ENCODE results near the gene HBA1.

DNA sequence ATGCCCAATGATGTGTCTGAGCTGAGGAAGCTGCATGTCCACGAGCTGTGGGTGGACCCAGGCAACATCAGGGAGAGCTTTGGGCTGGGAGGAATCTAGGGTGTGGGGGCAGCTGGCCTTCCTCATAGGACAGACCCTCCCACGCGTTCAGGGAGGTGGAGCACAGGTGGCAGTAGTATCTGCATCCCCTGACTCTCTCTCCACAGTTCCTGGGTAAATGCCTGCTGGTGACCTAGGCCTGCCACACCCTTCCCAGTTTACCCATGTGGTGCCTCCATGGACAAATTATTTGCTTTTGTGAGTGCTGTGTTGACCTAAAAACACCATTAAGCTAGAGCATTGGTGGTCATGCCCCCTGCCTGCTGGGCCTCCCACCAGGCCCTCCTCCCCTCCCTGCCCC, 7.5 kb upstream of the HBA1 start:
- TF ChIP-seq CTCF (IDR thresholded peaks at IDR 0.05; ENCODE audit: borderline replicate concordance, extremely low read depth, low read length, poor library complexity, severe bottlenecking) = no peak
- TF ChIP-seq EZH2 (IDR thresholded peaks at IDR 0.05; ENCODE audit: borderline replicate concordance, low read depth, low read length, severe bottlenecking) = no peak

Data from DND-41 (cell line).